GM19397 (cell line): ENCODE results near the gene CAPZB.
"Not testable (repeated sequence)": the region's sequence is repeated elsewhere in the genome, so short reads cannot be mapped to it uniquely, and the experiment has no call there.

Experiments
- ATAC-seq: cut with Tn5 transposase; IDR thresholded peaks from one replicate; pipeline ENCODE4 v1.9.1; 2021; ENCODE audit warnings: mild to moderate bottlenecking, moderate library complexity; ENCODE audit not compliant: unreplicated experiment

Gene CAPZB

GRCh38 chr1:19315378-19316198 lies 169.8 kb downstream of the CAPZB start:
- peak; percentile 32 for ATAC-seq

GRCh38 chr1:19313961-19314882 lies 171.1 kb downstream of the CAPZB start:
- ATAC-seq, result no peak

DNA sequence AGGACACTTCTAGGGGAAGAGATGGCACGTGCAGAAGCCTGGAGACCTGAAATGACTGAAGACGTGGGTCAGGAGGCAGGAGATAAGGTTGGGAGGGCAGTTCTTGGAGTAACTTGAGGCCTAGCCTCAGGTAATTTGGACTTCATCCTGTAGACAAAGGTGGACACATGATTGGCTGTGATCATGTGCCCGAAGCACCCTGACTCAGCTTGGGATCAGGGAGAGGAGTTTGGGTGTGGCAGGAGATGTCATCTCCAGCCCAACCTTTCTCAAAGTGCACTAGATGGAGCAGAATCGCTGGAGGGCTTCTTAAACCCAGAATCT lies 171.7 kb downstream of the CAPZB start:
- ATAC-seq, result no peak

DNA sequence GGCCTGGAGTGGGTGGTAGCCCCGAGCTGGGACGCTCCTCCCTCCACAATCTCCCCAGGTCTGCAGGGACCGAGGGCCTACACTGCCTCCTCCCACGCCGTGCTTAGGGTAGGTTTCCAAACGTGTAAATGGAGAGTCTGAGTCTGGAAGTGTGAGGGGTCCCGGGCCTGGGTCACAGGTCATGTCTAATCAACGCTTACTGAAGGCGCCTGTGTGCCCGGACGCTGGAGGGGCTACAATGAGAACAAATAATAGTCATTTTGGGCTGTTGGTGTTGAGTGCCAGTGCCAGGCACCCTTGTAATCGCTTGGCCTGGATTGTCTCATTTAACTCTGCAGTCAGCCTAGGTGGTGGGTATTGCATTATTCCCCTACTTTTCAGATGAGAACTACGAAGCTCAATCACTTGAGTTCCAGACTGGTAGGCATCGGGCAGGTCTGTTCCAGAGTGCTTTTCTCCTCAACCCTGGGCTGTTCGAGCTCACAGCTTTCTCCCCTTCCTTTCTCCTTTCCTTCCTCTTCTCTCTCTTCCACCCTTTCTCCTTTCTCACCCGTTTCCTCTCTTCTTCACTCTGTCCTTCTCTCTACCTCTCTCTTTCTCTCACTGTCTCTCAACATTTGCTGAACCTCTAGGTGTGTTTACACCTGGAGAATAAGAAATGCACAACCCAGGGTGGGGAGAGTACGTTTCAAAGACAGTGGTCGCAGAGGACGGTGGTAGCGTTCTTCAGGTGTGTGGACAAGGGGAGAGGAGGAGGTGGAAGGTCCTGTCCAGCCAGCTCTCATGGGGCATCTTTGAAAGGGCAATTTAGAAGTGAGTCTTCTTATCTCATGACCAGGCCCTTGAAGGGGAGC lies 172.3 kb downstream of the CAPZB start:
- no peak for ATAC-seq

DNA sequence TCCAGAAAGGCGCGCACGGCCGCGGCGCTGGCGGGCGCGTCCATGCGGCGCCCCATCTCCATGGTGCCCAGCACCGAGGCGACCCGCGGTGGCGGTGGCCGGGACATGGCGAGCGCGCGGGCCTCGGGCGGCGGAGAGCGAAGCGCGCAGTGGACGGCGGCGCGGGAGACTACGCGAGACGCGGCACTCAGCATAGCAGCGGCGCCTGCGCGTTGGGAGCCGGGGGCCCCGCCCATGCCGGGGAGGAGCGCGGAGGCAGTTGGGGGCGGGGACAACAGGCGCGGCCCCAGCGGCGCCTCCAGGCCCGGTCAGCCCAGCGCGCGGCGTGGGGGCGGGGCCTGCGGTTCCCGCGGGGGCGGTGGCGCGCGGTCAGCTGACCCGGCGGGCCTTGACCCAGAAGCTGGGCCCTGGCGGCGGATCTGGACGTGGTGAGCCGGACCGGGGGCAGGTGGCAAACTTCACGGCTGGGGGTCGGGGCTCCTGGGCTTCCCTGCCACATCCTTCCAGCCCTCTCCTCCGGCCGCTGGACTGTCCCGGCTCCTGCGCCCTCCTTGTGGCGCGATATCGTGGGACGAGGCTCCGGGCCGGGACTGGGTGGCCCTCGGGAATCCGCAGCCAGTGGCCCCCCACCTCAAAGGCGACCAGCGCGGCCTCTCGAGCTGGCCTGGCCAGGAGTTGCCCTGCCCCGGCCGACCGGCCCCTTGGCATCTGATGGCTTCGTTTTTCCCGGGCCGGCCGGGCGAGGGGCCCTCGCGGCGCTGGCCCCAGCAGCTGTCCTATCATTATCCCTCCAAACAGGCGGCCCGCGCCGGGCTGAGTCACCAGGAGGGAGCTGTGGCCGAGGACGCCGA lies 173.2 kb downstream of the CAPZB start, which contains the start of the genes AKR7A2 and SLC66A1:
Gene AKR7A2 (minus strand): TSS at position 214 of the 851 bp plus-strand sequence. CDS start 20 bp downstream, at position 194.
Gene SLC66A1 (plus strand): TSS at position 396 of the 851 bp plus-strand sequence. CDS start 5,352 bp downstream, outside the sequence.
- peak; percentile 79 for ATAC-seq

DNA sequence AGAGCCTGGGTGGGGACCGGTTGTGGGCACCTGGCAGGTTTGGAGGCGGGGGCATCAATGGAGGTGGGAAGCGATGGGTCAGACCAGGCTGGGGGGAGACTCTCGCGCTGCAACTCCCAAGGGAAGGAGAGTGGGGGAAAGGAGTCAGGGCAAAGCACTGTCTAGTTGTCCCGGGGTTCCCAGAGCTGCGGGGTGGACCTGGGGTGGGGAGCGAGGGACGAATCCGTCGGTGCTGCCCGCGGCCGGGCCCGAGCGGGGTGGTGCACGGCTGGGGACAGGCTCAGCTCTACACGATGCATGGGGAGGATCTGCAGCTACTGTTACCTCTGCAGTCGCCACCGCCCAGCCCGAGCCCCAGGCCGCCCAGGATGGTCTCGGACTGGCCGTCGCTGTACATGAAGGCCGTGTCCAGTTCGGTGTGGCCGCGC lies 173.8 kb downstream of the CAPZB start:
- no peak for ATAC-seq

GRCh38 chr1:19310720-19311502 lies 174.4 kb downstream of the CAPZB start:
- ATAC-seq, result no peak

DNA sequence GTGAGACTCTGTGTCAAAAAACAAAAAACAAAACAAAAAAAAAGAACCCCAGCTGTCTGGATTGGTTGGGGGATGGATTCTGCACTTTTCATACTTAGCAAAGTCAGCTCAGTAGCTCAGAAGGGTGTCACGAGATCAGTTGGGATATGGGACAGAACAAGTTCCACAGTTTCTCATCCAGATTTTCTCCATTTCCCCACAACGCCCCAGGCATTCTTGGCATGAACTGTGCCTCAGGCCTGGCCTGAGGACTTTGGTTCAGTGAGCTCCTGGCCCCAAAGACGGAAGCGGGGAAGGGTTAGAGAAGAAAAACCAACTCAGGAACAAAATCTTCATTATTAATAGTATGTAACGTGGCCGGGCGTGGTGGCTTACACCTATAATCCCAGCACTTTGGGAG lies 175.3 kb downstream of the CAPZB start:
- ATAC-seq, result no peak

GRCh38 chr1:19309123-19309813 lies 176.1 kb downstream of the CAPZB start:
- no peak for ATAC-seq

DNA sequence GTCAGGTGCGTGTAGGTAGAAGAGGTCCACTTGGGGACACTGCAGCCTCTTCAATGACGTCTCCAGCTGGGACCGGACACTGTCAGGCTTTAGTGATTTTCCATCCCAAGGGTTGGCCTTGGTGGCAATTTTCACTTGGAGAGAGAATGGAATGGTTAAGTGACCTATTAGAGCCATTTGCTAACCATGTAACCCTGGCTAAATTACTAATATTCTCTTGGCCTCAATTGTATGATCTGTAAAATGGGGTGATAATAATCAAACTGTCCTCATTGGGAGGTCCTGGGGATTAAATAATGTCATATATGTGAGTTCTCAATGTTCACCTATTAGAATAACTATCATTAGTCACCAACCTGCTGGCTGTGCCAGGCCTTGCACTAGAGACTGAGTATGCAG lies 176.8 kb downstream of the CAPZB start:
- no peak for ATAC-seq

GRCh38 chr1:19307794-19308508 lies 177.4 kb downstream of the CAPZB start:
- ATAC-seq, result no peak

- no peak for ATAC-seq
Measured at GRCh38 chr1:19306941-19307340, 178.4 kb downstream of the CAPZB start.

DNA sequence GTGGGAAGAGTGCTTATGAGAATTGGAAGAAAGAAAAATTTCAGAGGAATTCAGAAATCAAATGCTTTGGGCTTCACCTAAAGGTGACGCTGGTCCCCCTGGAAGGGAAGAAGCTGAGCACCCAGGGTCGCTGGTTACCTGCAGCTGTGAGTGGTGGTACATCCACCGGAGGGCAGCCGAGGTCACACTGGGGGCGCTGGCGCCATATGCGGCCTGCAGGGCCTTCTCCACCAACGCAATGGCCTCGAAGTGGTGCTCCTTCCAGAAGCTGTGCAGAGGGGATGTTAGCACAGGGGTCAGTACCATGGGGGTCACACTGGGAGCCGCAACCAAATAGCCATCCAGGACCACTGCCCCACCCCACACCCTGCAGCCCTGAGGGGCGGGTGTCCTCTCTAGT lies 179.5 kb downstream of the CAPZB start:
- no peak for ATAC-seq

DNA sequence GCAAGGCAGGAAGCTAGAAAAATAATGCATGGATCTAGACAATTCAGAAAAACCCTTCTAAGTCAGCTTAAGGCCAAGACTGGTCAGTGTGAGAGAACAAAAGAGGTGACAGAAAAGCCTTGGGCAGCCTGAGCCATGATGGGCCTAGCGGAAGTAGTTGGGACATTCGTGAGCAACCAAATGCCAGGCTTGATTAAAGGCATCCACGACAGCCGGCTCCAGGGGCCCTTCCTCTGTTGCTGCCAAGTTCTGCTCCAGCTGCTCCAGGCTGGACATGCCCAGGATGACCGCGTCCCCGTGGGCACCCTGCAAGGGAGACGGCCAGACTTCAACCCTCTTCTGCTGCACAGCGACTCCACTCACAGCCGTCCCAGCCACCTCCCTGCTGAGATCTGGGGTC lies 181.3 kb downstream of the CAPZB start:
- ATAC-seq, result not testable (repeated sequence)

GRCh38 chr1:19300211-19300610 lies 185.1 kb downstream of the CAPZB start:
- no peak for ATAC-seq

- no peak for ATAC-seq
Measured at GRCh38 chr1:19294638-19295037, 190.7 kb downstream of the CAPZB start.

GRCh38 chr1:19289244-19289643 lies 196.1 kb downstream of the CAPZB start:
- ATAC-seq, result no peak
